SK-N-MC (cell line): ENCODE measurements around the gene ZNF644.

Experiments used
- EZH2 ChIP-seq: fragments of 200-600 bp; sonication (generic); IDR thresholded peaks from one replicate; pipeline ENCODE4 v1.6.1; 2017; ENCODE audit warnings: antibody characterized with exemption
- FOXP2 ChIP-seq: optimal IDR thresholded peaks from 2 replicates; pipeline ENCODE3; 2011; ENCODE audit warnings: mild to moderate bottlenecking, moderate library complexity; ENCODE audit not compliant: insufficient read depth; ENCODE audit errors: extremely low read length, control extremely low read depth
- POLR2AphosphoS5 ChIP-seq: IDR thresholded peaks from 2 replicates; pipeline ENCODE4 v1.6.1; 2012; ENCODE audit warnings: mild to moderate bottlenecking, low read depth, low read length, borderline replicate concordance

- TF ChIP-seq POLR2AphosphoS5 = no peak
- TF ChIP-seq EZH2 = no peak
- TF ChIP-seq FOXP2 = no peak
These were observed 99.6 kb downstream of the ZNF644 start for GRCh38 chr1:90922202-90922601.
